Amniotic stem cell (primary cell): ENCODE measurements around the gene PDE11A.
"Not testable (repeated sequence)": the region's sequence is repeated elsewhere in the genome, so short reads cannot be mapped to it uniquely, and the experiment has no call there.

ENCODE experiments used
- DNase-seq: peaks from one replicate; lab custom pipeline; 2025; lab: John Stamatoyannopoulos, UW

Gene PDE11A

GRCh38 chr2:178072383-178073301 is at the start of gene PDE11A:
PDE11A (minus strand) TSS chr2:178072777; CDS start chr2:178072437, 340 bp downstream.
- DNase-seq: peak; percentile 57

GRCh38 chr2:178119179-178119922 is 46.8 kb upstream of the PDE11A start:
- no peak for DNase-seq

- DNase-seq: no peak
Observed at GRCh38 chr2:178117725-178118124, 45.1 kb upstream of the PDE11A start.

DNA sequence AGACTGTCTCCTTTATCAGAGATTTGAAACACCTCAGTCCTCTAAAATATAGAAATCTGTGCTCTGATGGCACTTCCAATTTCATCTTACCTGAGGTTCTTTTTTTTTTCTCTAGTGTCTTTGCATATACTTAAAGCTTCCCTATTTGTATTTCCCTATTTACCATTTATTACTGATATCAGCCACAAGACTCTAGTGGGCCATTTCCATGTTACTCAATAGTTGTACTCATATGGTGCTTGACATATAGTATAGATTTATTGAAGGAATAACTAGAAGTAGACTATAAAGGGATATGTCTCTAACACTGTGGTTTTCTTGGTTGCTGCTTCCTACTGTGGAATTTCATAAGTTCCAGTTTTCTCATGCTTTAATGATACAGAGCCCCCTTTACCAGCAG is 42.7 kb upstream of the PDE11A start:
- DNase-seq: no peak

DNA sequence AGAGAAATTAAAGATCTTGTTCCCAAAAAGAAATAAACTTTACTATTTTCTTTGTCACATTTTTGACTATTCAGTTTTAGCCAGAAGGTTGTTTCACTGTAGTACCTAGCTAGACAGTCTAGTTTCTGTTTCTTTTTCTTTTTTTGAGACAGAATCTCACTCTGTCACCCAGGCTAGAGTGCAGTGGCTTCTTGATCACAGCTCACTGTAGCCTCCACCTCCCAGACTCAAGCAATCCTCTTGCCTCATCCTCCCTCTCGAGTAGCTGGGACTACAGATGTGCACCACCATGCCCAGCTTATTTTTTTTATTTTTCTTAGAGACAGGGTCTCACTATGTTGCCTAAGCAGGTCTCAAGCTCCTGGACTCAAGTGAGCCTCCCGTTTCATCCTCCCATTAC is 41.9 kb upstream of the PDE11A start:
- no peak for DNase-seq

GRCh38 chr2:178112202-178113152 is 39.9 kb upstream of the PDE11A start, which contains the start of gene RBM45:
RBM45 (plus strand) TSS chr2:178112437; CDS start chr2:178112547, 110 bp downstream.
- DNase-seq: peak; percentile 76

DNA sequence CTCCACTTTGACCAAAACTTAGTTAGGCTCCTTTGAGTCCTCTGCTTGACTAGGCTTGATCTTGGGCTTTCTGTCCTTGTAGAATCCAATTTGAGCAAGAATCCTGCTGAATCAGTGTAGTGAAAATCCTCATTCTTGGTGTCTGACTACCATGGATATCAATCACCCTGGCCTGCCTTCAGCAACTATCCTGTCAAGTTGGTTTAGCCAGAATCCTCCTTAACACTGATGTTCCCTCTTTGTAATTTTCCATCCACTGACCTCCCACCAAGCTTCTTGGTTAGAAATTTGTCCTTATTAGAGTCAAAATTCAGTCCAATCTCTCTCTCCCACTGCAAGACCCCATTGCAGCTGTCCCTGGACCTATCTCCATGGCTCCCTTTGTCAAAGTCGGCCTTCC is 39.2 kb upstream of the PDE11A start:
- DNase-seq: no peak

GRCh38 chr2:178110681-178111080 is 38.1 kb upstream of the PDE11A start:
- DNase-seq: no peak

- DNase-seq: peak; percentile 22
Observed at GRCh38 chr2:178109813-178110212, 37.2 kb upstream of the PDE11A start.

DNA sequence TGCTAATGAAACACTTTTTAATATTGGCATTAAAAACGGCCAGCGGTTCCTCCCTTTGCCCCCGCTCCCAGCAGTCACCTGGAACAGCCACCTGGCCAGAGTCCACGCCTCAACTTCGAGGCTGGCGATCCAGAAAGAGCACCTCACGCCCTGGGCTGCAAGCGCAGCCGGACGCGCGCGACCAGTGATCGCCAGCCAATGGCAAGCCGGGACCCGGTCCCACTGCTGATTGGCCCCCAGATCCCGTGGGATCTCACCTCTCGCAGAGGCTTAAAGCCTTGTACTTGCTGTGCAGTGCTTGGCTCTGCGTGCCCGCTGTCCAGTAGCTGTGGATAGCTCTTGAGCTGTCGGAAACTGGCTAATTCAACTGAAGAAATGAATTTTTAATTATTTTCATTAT is 35.6 kb upstream of the PDE11A start:
- DNase-seq: no peak

- DNase-seq: no peak
Observed at GRCh38 chr2:178106053-178106452, 33.5 kb upstream of the PDE11A start.

- DNase-seq: no peak
Observed at GRCh38 chr2:178105566-178105965, 33.0 kb upstream of the PDE11A start.

- no peak for DNase-seq
Observed at GRCh38 chr2:178101321-178102079, 28.9 kb upstream of the PDE11A start.

DNA sequence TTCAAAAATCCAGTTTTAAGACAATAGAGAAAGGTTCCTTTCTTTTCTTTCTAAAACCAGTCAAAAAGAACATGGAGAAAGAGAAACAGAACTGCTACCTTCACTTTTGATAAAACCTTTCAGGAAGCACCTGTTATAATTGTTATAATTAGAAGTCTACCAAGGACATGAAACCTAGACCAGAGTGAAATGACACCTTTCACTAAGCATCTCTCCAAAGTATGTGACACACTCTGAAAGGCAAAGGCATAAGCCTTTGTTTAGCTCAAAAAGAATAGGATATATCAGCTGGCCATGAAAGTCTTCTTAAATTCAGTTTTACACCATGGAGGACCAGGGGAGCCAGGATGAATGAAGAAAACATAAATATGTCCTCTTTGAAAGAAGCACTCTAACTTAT is 20.9 kb upstream of the PDE11A start:
- DNase-seq: no peak

- DNase-seq: no peak
Observed at GRCh38 chr2:178088774-178089270, 16.2 kb upstream of the PDE11A start.

- DNase-seq: no peak
Observed at GRCh38 chr2:178084273-178084672, 11.7 kb upstream of the PDE11A start.

DNA sequence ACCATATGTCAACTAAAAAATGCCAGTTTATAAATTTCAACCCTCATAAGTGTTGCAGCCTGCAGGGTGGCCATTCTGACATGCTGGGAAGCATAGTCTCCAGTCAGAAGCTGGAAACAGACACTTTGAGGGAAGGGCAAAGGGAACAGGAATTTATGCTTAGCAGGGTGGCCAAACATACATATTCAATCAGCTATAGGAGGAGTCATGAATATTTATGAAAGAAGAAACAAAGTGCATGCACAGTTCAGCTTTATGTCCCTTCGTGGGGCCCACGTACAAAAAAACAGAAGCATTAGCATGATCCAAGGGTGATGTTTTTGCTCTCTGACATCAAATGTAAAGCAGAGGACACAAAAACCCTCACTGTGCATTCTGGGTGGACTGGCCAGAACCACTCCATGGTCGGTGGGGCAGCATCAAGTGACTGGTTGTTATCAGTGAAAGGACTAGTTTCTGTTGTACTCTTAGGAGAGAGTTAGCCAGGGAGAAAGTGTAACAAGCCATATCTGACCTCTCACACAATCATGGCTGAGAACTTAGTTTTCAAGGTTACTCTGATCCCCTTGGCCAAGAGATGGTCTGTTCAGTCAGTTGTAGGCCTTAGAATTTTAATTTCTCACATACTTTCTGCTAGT is 9.9 kb upstream of the PDE11A start:
- no peak for DNase-seq

DNA sequence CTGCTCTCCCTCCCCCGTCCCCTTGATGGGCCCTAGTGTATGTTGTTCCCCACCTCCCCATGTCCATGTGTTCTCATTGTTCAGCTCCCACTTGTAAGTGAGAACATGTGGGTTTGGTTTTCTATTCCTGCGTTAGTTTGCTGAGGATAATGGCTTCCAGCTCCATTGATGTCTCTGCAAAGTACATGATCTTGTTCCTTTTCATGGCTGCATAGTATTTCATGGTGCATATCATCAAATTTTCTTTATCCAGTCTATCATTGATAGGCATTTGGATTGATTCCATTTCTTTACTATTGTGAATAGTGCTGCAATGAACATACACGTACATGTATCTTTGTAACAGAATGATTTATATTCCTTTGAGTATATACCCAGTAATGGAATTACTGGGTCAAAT is 6.7 kb upstream of the PDE11A start:
- DNase-seq: not testable (repeated sequence)

DNA sequence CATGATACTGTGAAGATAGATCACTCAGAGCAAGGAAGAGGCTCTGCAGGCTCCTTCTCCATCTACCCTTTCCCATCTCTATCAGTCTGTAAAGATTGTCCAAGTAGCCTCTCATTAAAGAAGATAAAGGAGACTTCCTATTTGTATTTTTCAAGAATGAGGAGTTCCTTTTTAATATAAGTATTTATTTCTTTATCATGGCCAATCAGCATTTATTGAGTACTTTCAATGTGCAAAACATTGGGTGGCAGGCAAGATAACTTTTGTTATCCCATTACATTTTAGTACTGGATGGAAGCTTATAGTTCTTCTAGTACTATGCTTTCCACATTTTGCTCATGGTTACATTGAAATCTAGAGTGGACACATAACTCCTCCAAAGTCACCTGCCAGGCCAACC is 3.6 kb upstream of the PDE11A start:
- no peak for DNase-seq

GRCh38 chr2:178075006-178075326 is 2.4 kb upstream of the PDE11A start:
- DNase-seq: no peak
